GM19351 (cell line): ENCODE measurements around the gene TRPM3.

Experiments
- ATAC-seq: cut with Tn5 transposase; IDR thresholded peaks from one replicate; pipeline ENCODE4 v1.9.1; 2021; ENCODE audit warnings: mild to moderate bottlenecking, moderate library complexity; ENCODE audit not compliant: unreplicated experiment

The TRPM3 gene

DNA sequence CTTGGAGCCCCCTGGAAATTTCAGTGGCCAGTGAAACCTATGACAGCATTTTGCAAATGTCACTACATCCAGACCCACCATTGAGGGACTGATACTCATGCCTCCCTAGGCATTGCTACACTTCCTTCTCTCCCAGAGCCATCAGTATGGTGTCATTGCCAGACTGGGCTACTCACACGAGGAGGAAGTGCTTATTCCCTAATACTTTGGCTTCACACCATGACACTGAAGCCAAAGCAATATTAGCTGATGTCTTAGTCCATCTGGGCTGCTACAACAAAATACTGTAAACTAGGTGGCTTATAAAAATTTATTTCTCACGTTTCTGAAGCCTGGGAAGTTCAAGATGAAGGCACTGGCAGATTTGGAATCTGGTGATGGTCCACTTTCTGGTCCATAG lies 22.6 kb downstream of the TRPM3 start:
- no peak for ATAC-seq

DNA sequence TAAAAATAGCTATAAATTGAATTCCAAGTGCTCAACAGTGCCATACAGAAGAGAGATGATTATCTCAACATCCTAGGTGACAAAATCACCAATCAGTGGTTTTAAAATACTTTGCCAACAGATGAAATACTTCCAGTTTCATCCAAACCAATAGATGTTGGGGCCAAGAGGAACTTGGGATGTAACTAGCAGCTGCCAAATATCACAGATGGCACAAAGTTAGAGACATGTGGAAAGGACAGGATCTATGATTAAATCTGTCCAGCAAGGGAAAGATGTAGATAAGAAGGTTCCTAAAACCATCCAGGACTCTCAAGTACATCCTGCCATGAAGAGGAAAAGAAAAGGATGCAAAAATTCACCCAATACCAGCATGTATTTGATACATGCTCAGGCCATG lies 23.8 kb downstream of the TRPM3 start:
- ATAC-seq: no peak

- no peak for ATAC-seq
Observed at GRCh38 chr9:71096421-71097108, 24.9 kb downstream of the TRPM3 start.

DNA sequence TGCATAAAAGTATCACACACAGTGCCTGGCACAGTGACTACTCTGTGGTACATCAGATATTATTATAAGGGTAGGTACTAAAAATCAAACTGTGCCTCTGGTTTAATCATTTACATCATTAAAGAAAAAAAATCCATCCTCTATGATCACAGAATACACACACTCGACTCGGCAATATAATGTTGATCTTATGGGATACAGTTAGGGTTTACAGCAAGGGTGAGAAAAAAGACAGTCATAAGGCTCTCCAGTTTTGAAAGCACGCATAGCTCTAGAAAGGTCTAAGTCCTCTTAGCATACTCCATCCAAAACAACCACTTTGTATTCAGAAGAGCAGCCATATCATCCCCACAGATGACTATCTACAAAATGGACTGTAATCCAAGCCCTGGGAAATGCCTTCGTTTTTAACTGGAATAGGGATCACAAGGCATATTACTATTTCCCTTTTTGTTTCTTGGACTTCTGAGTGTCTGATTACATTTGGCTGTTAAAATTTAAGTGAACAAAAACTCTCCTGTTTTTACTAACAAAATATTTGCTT lies 26.6 kb downstream of the TRPM3 start:
- no peak for ATAC-seq

DNA sequence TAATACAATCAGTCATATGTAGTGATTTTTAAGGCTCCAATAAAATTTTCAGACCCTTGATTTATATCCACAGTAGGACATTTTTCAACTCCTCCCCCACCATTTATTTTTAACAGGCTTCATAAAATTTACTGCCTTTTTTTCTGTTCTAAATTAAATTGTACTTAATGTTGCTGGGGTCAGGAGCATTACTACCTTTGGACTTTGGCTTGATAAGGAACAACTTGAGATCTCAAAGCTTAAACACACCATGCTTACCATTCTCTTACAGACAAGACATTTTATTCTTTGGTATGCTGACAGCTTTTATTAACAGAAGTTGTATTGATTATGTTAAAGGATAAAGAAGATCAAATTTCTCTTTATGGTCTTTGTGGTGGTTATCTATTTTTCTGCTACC lies 30.5 kb downstream of the TRPM3 start:
- no peak for ATAC-seq

DNA sequence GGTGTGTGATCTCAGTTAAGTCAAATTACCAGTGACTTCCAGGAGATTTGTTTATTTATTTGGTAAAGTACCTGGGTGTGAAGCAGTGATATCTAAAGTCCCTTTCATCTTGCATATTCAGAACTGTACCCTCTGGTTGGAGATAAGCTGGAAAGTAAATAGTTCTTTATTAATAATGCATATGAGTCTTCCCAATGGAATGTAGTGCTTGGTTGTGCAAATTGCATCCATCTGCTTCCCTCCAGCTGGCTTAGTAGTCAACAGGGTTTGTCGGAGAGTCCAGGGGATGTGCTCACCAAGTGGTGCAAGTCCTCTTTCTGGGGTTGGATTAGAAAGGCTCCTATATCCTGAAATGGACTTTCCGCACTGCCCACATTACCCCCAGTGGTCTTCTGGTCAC lies 42.0 kb downstream of the TRPM3 start:
- no peak for ATAC-seq

- ATAC-seq: no peak
Observed at GRCh38 chr9:71076096-71076495, 45.3 kb downstream of the TRPM3 start.

DNA sequence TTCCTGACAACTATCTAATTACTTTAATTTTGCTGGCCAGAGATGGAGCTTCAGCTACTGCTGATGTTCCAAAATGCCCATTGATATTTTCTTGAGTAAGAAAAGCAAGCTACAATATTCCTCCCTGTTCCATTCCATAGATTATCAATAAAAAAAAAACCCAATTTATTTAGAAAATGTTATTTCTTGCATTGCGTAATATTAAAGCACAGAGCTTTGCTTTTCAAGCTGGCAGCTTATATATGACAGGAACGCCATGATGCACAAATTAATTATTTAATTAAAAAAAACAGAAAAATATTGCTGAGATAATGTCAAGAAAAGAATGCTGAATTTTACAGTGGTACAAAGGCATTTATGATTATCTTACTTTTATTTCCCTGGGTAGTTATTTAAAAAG lies 47.9 kb downstream of the TRPM3 start:
- no peak for ATAC-seq

DNA sequence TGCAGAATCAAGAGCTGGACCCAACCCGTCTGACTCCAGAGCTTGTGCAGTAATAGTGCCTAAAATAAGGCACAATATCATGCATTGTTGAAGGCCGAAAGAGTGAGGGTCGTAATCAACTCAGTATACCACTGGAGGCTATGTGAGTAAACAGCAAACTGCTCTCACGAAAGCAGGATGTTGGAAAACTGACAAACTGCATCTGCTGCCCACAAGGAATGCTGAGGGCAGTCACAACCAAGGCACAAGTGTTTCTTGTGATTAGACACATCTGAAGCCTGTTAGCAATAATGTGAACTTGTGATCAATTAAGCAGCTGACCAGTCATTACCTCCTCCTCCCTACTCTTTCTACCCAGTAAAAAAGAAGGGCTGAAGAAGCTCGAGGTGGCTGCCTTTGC lies 48.8 kb downstream of the TRPM3 start:
- ATAC-seq: no peak

- no peak for ATAC-seq
Observed at GRCh38 chr9:71071633-71072032, 49.8 kb downstream of the TRPM3 start.

DNA sequence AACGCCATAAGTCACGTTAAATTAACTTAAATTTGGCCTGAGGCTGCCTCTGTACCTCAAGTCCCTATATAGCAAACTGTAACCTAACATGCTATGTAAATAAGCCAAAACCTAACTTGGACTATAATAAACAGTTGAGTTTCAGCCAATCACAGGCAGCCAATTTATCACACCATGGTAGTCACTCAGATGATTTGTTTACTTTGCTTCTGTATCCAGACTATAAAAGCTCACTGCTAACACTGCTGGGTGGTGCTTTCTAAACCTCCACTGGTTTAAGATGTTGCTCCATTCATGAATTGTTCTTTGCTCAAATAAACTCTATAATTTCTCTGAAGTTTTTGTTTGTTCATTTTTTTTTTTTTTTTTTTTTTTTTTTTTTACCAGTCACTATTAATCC lies 62.8 kb downstream of the TRPM3 start:
- no peak for ATAC-seq

DNA sequence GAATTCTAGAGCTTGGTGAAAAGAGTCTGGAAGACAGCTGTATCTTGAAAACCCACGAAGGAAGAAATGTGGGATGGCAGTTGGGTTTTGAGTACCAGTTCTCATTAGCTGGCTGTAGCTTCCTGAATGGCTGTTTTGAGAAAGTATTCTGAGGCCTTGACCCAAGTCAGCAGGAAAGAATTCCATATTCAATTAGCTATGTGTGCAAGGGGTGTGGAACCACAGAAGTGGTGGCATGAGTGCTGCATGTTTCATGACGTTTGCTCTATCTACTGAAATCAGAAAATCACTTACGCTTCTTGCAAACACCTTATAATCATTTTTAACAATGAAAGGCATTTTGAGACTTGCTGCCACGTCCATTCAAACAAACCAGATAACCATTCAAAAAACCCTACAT lies 69.1 kb downstream of the TRPM3 start:
- no peak for ATAC-seq

GRCh38 chr9:71048280-71048679 lies 73.1 kb downstream of the TRPM3 start:
- ATAC-seq: no peak

DNA sequence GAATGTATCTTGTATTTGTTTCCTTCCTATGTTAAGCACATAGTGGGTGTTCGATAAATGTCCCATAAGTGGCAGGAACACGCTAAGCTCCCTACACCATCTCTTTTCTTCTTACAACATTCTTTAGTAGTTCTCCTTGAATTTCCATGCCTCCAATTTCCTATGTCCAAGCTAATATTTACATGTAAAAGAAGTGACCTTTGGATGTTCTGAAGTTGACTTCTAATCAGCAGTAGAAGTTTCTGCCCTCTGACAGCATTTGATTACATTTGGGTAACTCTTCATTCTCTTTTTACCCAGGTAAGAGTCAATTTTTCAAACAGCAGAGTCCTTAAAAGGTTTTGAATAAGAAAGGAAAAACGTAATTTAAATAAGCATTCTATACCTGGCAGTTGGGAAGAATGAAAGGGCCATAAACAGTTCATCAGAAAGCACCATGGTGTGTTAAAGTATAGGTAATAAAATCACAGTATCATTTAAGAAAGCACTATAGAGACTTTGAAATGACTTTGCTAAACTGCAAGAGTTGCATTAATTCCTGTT lies 78.9 kb downstream of the TRPM3 start:
- ATAC-seq: no peak

GRCh38 chr9:71037521-71037920 lies 83.9 kb downstream of the TRPM3 start:
- no peak for ATAC-seq

GRCh38 chr9:71036501-71036900 lies 84.9 kb downstream of the TRPM3 start:
- ATAC-seq: no peak

GRCh38 chr9:71032779-71033178 lies 88.6 kb downstream of the TRPM3 start:
- ATAC-seq: no peak

- no peak for ATAC-seq
Observed at GRCh38 chr9:71025728-71026127, 95.7 kb downstream of the TRPM3 start.

GRCh38 chr9:71025201-71025600 lies 96.2 kb downstream of the TRPM3 start:
- no peak for ATAC-seq

GRCh38 chr9:71010258-71010657 lies 111.2 kb downstream of the TRPM3 start:
- ATAC-seq: no peak

DNA sequence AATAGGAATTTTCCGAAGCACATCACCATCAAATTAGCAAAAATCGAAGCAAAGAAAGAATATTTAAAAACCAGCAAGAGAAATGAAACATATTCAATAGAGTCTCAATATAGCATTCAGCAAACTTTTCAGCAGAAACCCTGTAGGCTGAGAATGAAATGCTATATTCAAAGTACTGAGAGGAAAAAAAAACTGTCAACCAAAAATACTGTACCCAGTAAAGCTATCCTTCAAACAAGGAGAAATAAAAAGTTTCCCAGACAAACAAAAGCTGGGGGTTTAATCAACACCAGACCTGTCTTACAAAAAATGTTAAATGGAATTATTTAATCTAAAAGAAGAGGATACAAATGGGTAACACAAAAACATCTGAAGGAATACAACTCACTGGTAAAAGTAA lies 116.0 kb downstream of the TRPM3 start:
- ATAC-seq: no peak

- ATAC-seq: no peak
Observed at GRCh38 chr9:71004196-71004595, 117.2 kb downstream of the TRPM3 start.

- no peak for ATAC-seq
Observed at GRCh38 chr9:71003346-71003745, 118.1 kb downstream of the TRPM3 start.
